GM23338 (cell line): ENCODE results near the gene KATNAL1. TPM values are rescaled to one million over a fixed set of nuclear protein-coding genes. Genes with fewer than 3 reads are reported as not detected.

Experiments
- ATAC-seq: fragments of 200-7000 bp; cut with Tn5 transposase; 3 replicates; pipeline ENCODE4 v1.9.1; 2020
- DNase-seq: peaks from one replicate; pipeline ENCODE4 v3.0.0-alpha.2; 2015; ENCODE audit warnings: low spot score
- H2AFZ ChIP-seq: fragments of 200-600 bp; sonication (generic); 2 replicates; pipeline ENCODE4 v1.8.0; 2016; ENCODE audit warnings: antibody characterized with exemption, mild to moderate bottlenecking, moderate library complexity
- H3F3A ChIP-seq: fragments of 200-600 bp; sonication (generic); replicated peaks from 2 replicates; pipeline ENCODE4 v1.8.0; 2017; ENCODE audit warnings: antibody characterized with exemption, mixed run types, low read depth
- H3K27ac ChIP-seq: fragments of 200-600 bp; sonication (generic); 2 replicates; pipeline ENCODE4 v1.6.1; 2016; ENCODE audit warnings: low read depth
- H3K27me3 ChIP-seq: fragments of 200-600 bp; sonication (generic); 2 replicates; pipeline ENCODE4 v1.8.0; 2016; ENCODE audit warnings: mild to moderate bottlenecking, mixed run types, moderate library complexity; ENCODE audit not compliant: insufficient read depth
- H3K36me3 ChIP-seq: fragments of 200-600 bp; sonication (generic); 2 replicates; pipeline ENCODE4 v1.8.0; 2016; ENCODE audit warnings: mild to moderate bottlenecking; ENCODE audit not compliant: insufficient read depth
- H3K4me1 ChIP-seq: fragments of 200-600 bp; sonication (generic); 2 replicates; pipeline ENCODE4 v1.8.0; 2016; ENCODE audit warnings: mild to moderate bottlenecking, moderate library complexity; ENCODE audit not compliant: insufficient read depth
- H3K4me2 ChIP-seq: fragments of 200-600 bp; sonication (generic); 2 replicates; pipeline ENCODE4 v1.7.1; 2017; ENCODE audit warnings: mixed run types
- H3K4me3 ChIP-seq: fragments of 200-600 bp; sonication (generic); 2 replicates; pipeline ENCODE4 v1.6.1; 2016; ENCODE audit warnings: mixed run types
- H3K79me2 ChIP-seq: fragments of 200-600 bp; sonication (generic); replicated peaks from 2 replicates; pipeline ENCODE4 v1.8.0; 2017; ENCODE audit warnings: mild to moderate bottlenecking; ENCODE audit not compliant: insufficient read depth
- H3K9me2 ChIP-seq: fragments of 200-600 bp; sonication (generic); 2 replicates; pipeline ENCODE4 v1.8.0; 2017; ENCODE audit not compliant: insufficient read depth
- H4K20me1 ChIP-seq: fragments of 200-600 bp; sonication (generic); replicated peaks from 2 replicates; pipeline ENCODE4 v1.8.0; 2017; ENCODE audit warnings: mild to moderate bottlenecking; ENCODE audit not compliant: insufficient read depth
- H3K27ac Mint-ChIP-seq: 2 replicates; pipeline ENCODE4 v1.8.0; 2020; ENCODE audit warnings: inconsistent platforms, mild to moderate bottlenecking, moderate library complexity, mixed read lengths
- H3K27me3 Mint-ChIP-seq: 3 replicates; pipeline ENCODE4 v1.8.0; 2022; ENCODE audit warnings: low read depth, mild to moderate bottlenecking, moderate library complexity, mixed read lengths, inconsistent platforms; ENCODE audit not compliant: insufficient read depth, poor library complexity
- H3K36me3 Mint-ChIP-seq: 3 replicates; pipeline ENCODE4 v1.8.0; 2021; ENCODE audit warnings: low read depth, mild to moderate bottlenecking, inconsistent platforms, moderate library complexity, mixed read lengths
- H3K4me1 Mint-ChIP-seq: 3 replicates; pipeline ENCODE4 v1.8.0; 2020; ENCODE audit warnings: mild to moderate bottlenecking, inconsistent platforms, mixed read lengths
- H3K4me3 Mint-ChIP-seq: 3 replicates; pipeline ENCODE4 v1.8.0; 2021; ENCODE audit warnings: moderate library complexity, mild to moderate bottlenecking, inconsistent platforms, mixed read lengths
- H3K9me3 Mint-ChIP-seq: 3 replicates; pipeline ENCODE4 v1.8.0; 2020; ENCODE audit warnings: moderate library complexity, mild to moderate bottlenecking, inconsistent platforms, mixed read lengths
- CREB1 ChIP-seq: fragments of 250-450 bp; sonication (Bioruptor Pico); IDR thresholded peaks from 2 replicates; pipeline ENCODE4 v1.5.0; 2020; ENCODE audit warnings: low read depth, mild to moderate bottlenecking, moderate library complexity
- EZH2phosphoT487 ChIP-seq: fragments of 200-600 bp; sonication (generic); IDR thresholded peaks from one replicate; pipeline ENCODE4 v1.8.1; 2018; ENCODE audit warnings: antibody characterized with exemption; ENCODE audit not compliant: unreplicated experiment
- NANOG ChIP-seq: IDR thresholded peaks from 2 replicates; pipeline ENCODE4 v1.6.1; 2016; ENCODE audit warnings: antibody characterized with exemption, borderline replicate concordance
- POLR2AphosphoS5 ChIP-seq: IDR thresholded peaks from 2 replicates; pipeline ENCODE4 v1.6.1; 2016; ENCODE audit warnings: antibody characterized with exemption, low read depth
- REST ChIP-seq: IDR thresholded peaks from one replicate; pipeline ENCODE4 v1.6.1; 2018; ENCODE audit warnings: antibody characterized with exemption; ENCODE audit not compliant: unreplicated experiment
- STAT1 ChIP-seq: IDR thresholded peaks from one replicate; pipeline ENCODE4 v1.6.1; 2016; ENCODE audit warnings: antibody characterized with exemption; ENCODE audit not compliant: unreplicated experiment
- ZNF114 ChIP-seq: fragments of 250-450 bp; sonication (Bioruptor Pico); IDR thresholded peaks from 2 replicates; pipeline ENCODE4 v1.5.0; 2020; ENCODE audit warnings: mild to moderate bottlenecking, moderate library complexity
- polyA plus RNA-seq: library from polyadenylated mRNA; unstranded; fragments of >200 nt; fragmentation: Nextera tagmentation; extraction: Ambion mirVana; gene quantifications from 2 replicates; pipeline ENCODE4 v1.2.1, GENCODE V29; 2016
- total RNA-seq: library from RNA; depleted of rRNA; stranded (reverse); fragments of >200 nt; shearing (Covaris generic); gene quantifications from 2 replicates; pipeline ENCODE4 v1.2.3, GENCODE V29; 2014
- TF ChIP-seq, protein P1 (sequence below): fragments of 250-450 bp; sonication (Bioruptor Pico); IDR thresholded peaks from 2 replicates; pipeline ENCODE4 v1.5.0; 2020; ENCODE audit warnings: mild to moderate bottlenecking, moderate library complexity
- TF ChIP-seq, protein P2 (sequence below): IDR thresholded peaks from 2 replicates; pipeline ENCODE4 v1.6.1; 2016; ENCODE audit warnings: antibody characterized with exemption

The KATNAL1 gene
- total and polyA plus RNA-seq, 2 experiments from 2014 or later = 6.1 to 11.5 TPM

DNA sequence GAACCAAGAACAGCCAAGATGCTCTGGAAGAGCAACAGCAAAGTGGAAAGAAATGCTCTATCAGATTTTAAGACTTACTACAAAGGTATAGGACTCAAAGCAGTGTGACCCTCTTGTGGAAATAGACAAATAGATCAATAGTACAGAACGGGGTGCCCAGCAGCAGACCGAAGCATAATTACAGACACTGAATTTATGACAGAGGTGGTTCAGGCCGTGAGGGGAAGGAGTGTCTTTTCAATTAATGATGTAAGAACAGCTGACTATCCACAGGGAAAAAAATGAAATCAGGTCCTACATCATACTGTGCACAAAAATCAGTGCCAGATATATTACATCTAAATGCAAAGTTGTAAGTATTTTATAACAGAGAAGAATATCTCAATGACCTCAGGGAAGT lies 95.6 kb downstream of the KATNAL1 start (continued):
- TF ChIP-seq REST (no peak), NANOG (no peak), EZH2phosphoT487 (no peak), ZNF114 (CRISPR knock-in tag) (no peak)

DNA sequence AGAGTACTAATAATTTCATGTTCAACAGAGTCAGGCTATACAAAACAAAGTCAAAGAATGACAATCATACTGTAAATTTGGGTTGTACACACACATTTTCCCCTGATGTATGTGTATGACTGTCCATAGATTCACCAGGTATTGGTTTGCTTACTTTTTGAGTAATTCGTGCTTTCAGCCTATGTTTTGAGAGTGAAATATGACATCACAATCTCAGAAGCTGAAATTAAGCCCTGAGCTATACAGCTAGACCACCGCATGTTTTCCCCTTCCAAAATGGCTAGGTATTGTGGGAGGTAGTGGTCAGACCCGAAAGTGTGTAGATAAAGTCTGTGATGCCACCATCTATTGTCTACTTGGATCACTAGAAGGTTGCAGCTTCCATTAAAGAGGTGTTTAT lies 102.8 kb downstream of the KATNAL1 start:
- H3K36me3 Mint-ChIP-seq = no peaks in the 10 kb centered on the region; the same call in 1 of the 3 replicates
- H3K79me2 ChIP-seq = no peaks in the 10 kb centered on the region
- no peaks in the 10 kb centered on the region for H3K9me3 Mint-ChIP-seq
- H3K4me2 ChIP-seq = no peak overlapping the region
- no peak for ATAC-seq
- H2AFZ ChIP-seq = no peak overlapping the region
- H3K9me2 ChIP-seq = no peaks in the 10 kb centered on the region
- H3K36me3 ChIP-seq = no peaks in the 10 kb centered on the region
- H3K27ac ChIP-seq = no peak overlapping the region
- H3K4me3 Mint-ChIP-seq = no peak overlapping the region
- no peak overlapping the region for H3K27ac Mint-ChIP-seq
- H3K4me1 Mint-ChIP-seq = peaks cover 6% of the 10 kb centered on the region; the same call in 1 of the 3 replicates
- no peaks in the 10 kb centered on the region for H3K27me3 ChIP-seq
- no peaks in the 10 kb centered on the region for H3K27me3 Mint-ChIP-seq
- H3K4me1 ChIP-seq = no peaks in the 10 kb centered on the region
- H4K20me1 ChIP-seq = no peaks in the 10 kb centered on the region
- no peak for DNase-seq
- no peak for TF ChIP-seq REST
- TF ChIP-seq STAT1 = no peak
- TF ChIP-seq POLR2AphosphoS5 = no peak
- no peak for TF ChIP-seq CREB1
- TF ChIP-seq, protein P1, sequence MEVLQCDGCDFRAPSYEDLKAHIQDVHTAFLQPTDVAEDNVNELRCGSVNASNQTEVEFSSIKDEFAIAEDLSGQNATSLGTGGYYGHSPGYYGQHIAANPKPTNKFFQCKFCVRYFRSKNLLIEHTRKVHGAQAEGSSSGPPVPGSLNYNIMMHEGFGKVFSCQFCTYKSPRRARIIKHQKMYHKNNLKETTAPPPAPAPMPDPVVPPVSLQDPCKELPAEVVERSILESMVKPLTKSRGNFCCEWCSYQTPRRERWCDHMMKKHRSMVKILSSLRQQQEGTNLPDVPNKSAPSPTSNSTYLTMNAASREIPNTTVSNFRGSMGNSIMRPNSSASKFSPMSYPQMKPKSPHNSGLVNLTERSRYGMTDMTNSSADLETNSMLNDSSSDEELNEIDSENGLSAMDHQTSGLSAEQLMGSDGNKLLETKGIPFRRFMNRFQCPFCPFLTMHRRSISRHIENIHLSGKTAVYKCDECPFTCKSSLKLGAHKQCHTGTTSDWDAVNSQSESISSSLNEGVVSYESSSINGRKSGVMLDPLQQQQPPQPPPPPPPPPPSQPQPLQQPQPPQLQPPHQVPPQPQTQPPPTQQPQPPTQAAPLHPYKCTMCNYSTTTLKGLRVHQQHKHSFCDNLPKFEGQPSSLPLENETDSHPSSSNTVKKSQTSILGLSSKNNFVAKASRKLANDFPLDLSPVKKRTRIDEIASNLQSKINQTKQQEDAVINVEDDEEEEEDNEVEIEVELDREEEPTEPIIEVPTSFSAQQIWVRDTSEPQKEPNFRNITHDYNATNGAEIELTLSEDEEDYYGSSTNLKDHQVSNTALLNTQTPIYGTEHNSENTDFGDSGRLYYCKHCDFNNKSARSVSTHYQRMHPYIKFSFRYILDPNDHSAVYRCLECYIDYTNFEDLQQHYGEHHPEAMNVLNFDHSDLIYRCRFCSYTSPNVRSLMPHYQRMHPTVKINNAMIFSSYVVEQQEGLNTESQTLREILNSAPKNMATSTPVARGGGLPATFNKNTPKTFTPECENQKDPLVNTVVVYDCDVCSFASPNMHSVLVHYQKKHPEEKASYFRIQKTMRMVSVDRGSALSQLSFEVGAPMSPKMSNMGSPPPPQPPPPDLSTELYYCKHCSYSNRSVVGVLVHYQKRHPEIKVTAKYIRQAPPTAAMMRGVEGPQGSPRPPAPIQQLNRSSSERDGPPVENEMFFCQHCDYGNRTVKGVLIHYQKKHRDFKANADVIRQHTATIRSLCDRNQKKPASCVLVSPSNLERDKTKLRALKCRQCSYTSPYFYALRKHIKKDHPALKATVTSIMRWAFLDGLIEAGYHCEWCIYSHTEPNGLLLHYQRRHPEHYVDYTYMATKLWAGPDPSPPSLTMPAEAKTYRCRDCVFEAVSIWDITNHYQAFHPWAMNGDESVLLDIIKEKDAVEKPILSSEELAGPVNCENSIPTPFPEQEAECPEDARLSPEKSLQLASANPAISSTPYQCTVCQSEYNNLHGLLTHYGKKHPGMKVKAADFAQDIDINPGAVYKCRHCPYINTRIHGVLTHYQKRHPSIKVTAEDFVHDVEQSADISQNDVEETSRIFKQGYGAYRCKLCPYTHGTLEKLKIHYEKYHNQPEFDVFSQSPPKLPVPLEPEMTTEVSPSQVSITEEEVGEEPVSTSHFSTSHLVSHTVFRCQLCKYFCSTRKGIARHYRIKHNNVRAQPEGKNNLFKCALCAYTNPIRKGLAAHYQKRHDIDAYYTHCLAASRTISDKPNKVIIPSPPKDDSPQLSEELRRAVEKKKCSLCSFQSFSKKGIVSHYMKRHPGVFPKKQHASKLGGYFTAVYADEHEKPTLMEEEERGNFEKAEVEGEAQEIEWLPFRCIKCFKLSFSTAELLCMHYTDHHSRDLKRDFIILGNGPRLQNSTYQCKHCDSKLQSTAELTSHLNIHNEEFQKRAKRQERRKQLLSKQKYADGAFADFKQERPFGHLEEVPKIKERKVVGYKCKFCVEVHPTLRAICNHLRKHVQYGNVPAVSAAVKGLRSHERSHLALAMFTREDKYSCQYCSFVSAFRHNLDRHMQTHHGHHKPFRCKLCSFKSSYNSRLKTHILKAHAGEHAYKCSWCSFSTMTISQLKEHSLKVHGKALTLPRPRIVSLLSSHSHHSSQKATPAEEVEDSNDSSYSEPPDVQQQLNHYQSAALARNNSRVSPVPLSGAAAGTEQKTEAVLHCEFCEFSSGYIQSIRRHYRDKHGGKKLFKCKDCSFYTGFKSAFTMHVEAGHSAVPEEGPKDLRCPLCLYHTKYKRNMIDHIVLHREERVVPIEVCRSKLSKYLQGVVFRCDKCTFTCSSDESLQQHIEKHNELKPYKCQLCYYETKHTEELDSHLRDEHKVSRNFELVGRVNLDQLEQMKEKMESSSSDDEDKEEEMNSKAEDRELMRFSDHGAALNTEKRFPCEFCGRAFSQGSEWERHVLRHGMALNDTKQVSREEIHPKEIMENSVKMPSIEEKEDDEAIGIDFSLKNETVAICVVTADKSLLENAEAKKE (CRISPR knock-in tag) = no peak
- TF ChIP-seq, protein P2, sequence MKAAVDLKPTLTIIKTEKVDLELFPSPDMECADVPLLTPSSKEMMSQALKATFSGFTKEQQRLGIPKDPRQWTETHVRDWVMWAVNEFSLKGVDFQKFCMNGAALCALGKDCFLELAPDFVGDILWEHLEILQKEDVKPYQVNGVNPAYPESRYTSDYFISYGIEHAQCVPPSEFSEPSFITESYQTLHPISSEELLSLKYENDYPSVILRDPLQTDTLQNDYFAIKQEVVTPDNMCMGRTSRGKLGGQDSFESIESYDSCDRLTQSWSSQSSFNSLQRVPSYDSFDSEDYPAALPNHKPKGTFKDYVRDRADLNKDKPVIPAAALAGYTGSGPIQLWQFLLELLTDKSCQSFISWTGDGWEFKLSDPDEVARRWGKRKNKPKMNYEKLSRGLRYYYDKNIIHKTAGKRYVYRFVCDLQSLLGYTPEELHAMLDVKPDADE = no peak
- H3K4me3 ChIP-seq = no peak overlapping the region
- no peaks in the 10 kb centered on the region for H3F3A ChIP-seq
